ENCODE data around the gene ALPP. TPM values are rescaled to one million over a fixed set of nuclear protein-coding genes. Genes with fewer than 3 reads are reported as not detected.

The ALPP gene
- total RNA-seq, 3 donors from 2014 or later (not counting 1 experiment from before 2014, with no cell fraction given), result 0.30 TPM; not detected in 2

DNA sequence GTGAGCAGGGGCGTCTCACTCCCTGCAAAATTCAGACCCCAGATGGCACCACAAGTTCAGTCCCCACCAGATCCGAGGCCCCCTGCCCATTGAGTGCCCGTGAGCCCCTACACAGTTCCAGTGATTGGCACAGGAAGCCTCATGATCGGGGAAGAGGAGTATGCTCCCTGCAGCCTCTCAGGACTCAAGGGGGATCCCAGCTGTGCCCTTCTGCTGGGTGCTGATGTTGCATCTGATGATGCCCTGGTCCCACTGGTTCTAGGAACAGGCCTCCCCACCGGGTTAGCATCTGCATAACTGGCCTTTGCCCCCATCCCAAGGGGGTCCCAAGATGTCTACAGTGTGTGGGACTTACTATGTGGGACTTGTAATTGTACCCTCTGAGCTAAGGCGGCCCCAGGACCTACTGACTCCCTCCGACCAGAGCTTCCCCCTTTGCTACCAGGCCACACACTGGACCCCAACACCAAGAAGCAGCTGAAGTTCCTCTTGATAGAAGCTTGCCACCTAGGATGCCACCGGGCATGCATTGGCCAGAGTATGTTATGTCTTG lies 36.7 kb downstream of the ALPP start:
- Histone ChIP-seq H3K27me3 (ENCODE audit: control insufficient read depth, insufficient read depth, low read length) (peaks cover 11% of the 10 kb centered on the region), H3K4me3 (ENCODE audit: low read length) (no peak overlapping the region), H3K9me3 (ENCODE audit: control insufficient read depth, insufficient read depth, low read length) (no peaks in the 10 kb centered on the region), H3K27ac (ENCODE audit: low read length) (no peak overlapping the region), H3K36me3 (ENCODE audit: control insufficient read depth, insufficient read depth, low read length) (no peaks in the 10 kb centered on the region), H3K4me1 (ENCODE audit: control insufficient read depth, insufficient read depth, low read length) (peaks cover 4% of the 10 kb centered on the region)
- intact Hi-C loops (cut with micrococcal nuclease), result no loop called here
- no peaks in the 10 kb centered on the region for H3K9me3 Mint-ChIP-seq
- H3K27me3 Mint-ChIP-seq (ENCODE audit: low read depth in 2 of 2), result peaks cover 29 to 32% of the 10 kb centered on the region in 2 donors
- ATAC-seq, result no peak
- 90% methylated on average over 8 of the region's 8 CpGs for WGBS (ENCODE audit: insufficient coverage)
- DNase-seq, result no peak
- H3K4me1 Mint-ChIP-seq, result peaks cover 5% of the 10 kb centered on the region in 2 donors
- TF ChIP-seq, protein P1, sequence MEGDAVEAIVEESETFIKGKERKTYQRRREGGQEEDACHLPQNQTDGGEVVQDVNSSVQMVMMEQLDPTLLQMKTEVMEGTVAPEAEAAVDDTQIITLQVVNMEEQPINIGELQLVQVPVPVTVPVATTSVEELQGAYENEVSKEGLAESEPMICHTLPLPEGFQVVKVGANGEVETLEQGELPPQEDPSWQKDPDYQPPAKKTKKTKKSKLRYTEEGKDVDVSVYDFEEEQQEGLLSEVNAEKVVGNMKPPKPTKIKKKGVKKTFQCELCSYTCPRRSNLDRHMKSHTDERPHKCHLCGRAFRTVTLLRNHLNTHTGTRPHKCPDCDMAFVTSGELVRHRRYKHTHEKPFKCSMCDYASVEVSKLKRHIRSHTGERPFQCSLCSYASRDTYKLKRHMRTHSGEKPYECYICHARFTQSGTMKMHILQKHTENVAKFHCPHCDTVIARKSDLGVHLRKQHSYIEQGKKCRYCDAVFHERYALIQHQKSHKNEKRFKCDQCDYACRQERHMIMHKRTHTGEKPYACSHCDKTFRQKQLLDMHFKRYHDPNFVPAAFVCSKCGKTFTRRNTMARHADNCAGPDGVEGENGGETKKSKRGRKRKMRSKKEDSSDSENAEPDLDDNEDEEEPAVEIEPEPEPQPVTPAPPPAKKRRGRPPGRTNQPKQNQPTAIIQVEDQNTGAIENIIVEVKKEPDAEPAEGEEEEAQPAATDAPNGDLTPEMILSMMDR (IDR thresholded peaks at IDR 0.05), result no peak
- no peak overlapping the region for H3K4me3 Mint-ChIP-seq
- H3K36me3 Mint-ChIP-seq, result no peaks in the 10 kb centered on the region
- no peak overlapping the region for H3K27ac Mint-ChIP-seq

DNA sequence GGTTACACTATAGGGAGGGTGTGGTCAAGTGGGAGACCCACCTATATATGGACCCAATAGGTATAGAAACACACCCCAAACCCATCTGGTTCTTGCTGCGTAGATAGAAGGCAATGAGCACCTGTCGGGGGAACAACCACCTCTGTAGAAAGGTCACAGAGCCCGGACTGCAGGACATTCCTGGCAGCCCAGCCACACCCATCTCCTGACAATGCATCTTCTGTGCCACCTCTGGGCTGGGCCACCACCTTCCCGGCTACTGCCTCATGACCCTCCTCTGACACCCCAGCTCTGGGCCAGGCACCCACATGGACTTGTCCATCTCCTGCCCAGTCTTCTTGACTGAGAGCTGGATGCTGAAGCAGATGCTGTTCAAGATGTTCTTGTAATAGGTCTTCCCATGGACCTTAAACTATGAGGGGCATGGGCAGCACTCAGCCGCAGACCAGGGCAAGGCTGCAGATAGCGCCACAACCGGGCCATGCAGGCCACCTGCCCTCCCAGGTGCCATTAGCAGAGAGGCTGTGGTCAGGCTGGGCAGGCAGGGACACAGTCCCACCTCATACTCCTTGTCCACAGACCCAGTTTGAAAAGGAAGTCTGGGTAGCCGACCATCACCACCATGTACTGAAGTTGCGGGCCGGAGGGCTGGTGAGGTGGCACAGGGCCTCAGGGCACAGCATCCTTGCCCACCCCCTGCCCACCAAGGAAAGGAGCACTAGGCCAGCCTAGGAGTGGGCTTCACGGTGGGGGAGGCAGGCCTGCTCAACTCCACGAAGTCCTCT lies 37.4 kb downstream of the ALPP start:
- 89% methylated on average over 12 of the region's 12 CpGs for WGBS (ENCODE audit: insufficient coverage)
- no peaks in the 10 kb centered on the region for H3K36me3 Mint-ChIP-seq
- Histone ChIP-seq H3K4me3 (ENCODE audit: low read length) (no peak overlapping the region), H3K9me3 (ENCODE audit: control insufficient read depth, insufficient read depth, low read length) (no peaks in the 10 kb centered on the region), H3K36me3 (ENCODE audit: control insufficient read depth, insufficient read depth, low read length) (no peaks in the 10 kb centered on the region), H3K27me3 (ENCODE audit: control insufficient read depth, insufficient read depth, low read length) (peaks cover 12% of the 10 kb centered on the region), H3K27ac (ENCODE audit: low read length) (no peak overlapping the region), H3K4me1 (ENCODE audit: control insufficient read depth, insufficient read depth, low read length) (peaks cover 8% of the 10 kb centered on the region)
- no peaks in the 10 kb centered on the region for H3K9me3 Mint-ChIP-seq
- peaks cover 29 to 31% of the 10 kb centered on the region in 2 donors for H3K27me3 Mint-ChIP-seq (ENCODE audit: low read depth in 2 of 2)
- no peak overlapping the region for H3K4me3 Mint-ChIP-seq
- intact Hi-C loops (cut with micrococcal nuclease), result no loop called here
- peaks cover 5% of the 10 kb centered on the region in 2 donors for H3K4me1 Mint-ChIP-seq
- H3K27ac Mint-ChIP-seq, result no peak overlapping the region
- DNase-seq (no peak), ATAC-seq (no peak)
- TF ChIP-seq, protein P1 (IDR thresholded peaks at IDR 0.05), result no peak

DNA sequence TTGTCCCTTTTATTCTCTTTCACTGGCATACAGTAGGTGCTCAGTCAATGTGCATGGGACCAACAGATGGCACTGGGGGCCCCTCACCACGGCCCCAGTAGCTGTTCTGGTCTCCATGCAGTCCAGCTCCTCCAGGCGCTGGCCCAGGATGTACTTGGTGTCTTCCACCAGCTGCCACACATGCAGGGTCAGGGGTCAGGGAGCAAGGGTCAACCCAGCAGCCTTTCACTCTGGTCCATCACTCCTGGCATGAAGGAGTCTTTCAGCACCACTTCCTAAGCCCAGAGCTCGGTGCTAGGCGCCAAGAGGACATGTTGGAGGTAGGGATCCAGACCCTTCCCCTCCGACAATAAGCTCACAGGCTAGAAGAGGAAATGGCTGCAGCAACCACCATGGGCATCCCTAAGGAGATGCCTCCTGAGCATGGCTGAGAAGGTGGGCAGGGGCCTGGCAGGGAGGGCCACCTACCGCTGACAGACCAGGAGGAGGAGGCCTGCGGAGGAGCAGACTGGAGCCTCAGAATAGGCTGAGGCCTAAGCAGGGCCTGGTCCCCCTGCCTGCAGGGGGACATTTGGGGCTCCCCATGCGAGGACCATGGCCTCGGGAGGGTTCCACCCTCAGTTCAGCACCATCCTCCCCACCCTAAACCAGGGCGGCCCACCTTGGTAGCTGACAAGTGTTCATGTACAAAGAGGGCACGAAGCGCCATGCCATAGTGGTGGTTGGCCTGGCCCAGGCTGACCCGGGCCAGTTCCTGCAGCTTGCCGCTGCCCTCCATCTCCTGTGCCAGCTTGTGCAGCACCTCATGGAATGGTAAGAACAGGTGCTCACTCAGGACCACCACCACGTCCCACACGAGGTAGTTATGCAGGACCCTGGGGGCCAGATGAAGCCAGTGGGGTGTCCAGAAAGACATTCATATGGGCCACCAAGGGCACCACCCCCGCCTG lies 38.2 kb downstream of the ALPP start:
- peaks cover 18% of the 10 kb centered on the region for H3K27me3 ChIP-seq (ENCODE audit: control insufficient read depth, insufficient read depth, low read length)
- H3K27ac ChIP-seq (ENCODE audit: low read length), result no peak overlapping the region
- peaks cover 5% of the 10 kb centered on the region in 2 donors for H3K4me1 Mint-ChIP-seq
- 86% methylated on average over 17 of the region's 17 CpGs for WGBS (ENCODE audit: insufficient coverage)
- peaks cover 8% of the 10 kb centered on the region for H3K4me1 ChIP-seq (ENCODE audit: control insufficient read depth, insufficient read depth, low read length)
- no peaks in the 10 kb centered on the region for H3K9me3 Mint-ChIP-seq
- TF ChIP-seq, protein P1 (IDR thresholded peaks at IDR 0.05), result no peak
- no peak overlapping the region for H3K27ac Mint-ChIP-seq
- no peak overlapping the region for H3K4me3 Mint-ChIP-seq
- no peak for ATAC-seq
- no peaks in the 10 kb centered on the region for H3K9me3 ChIP-seq (ENCODE audit: control insufficient read depth, insufficient read depth, low read length)
- H3K4me3 ChIP-seq (ENCODE audit: low read length), result no peak overlapping the region
- no peak for DNase-seq
- no peaks in the 10 kb centered on the region for H3K36me3 Mint-ChIP-seq
- intact Hi-C loops (cut with micrococcal nuclease), result no loop called here
- H3K27me3 Mint-ChIP-seq (ENCODE audit: low read depth in 2 of 2), result peaks cover 30 to 33% of the 10 kb centered on the region in 2 donors
- H3K36me3 ChIP-seq (ENCODE audit: control insufficient read depth, insufficient read depth, low read length), result no peaks in the 10 kb centered on the region

All from natural killer cell (primary cell).